Measurements from ENCODE around the gene CASK. TPM values are rescaled to one million over a fixed set of nuclear protein-coding genes. Genes with fewer than 3 reads are reported as not detected.
A peak's percentile ranks its signal among the peaks of the same experiment; 100 is the strongest.
"Not testable (repeated sequence)": the region's sequence is repeated elsewhere in the genome, so short reads cannot be mapped to it uniquely, and the experiment has no call there.

CASK gene
- total RNA-seq, 1 donor from 2014 or later = 18.6 TPM

GRCh38 chrX:41518127-41518840 lies 405.1 kb downstream of the CASK start:
- H3K36me3 Mint-ChIP-seq (ENCODE audit: low read depth) = peaks cover 15% of the 10 kb centered on the region
- intact Hi-C loops (cut with micrococcal nuclease) = loop anchor here (2.0 to 10.0 kb wide), 2 partner anchors 43 to 583 kb away; no protein-coding TSS in a partner anchor
- H3K27me3 Mint-ChIP-seq (ENCODE audit: low read depth) = no peaks in the 10 kb centered on the region
- DNase-seq (ENCODE audit: low spot score) = no peak
- H3K4me3 Mint-ChIP-seq (ENCODE audit: low read depth) = no peak overlapping the region
- peak overlapping the region; percentile 62 for H3K27ac Mint-ChIP-seq
- no peaks in the 10 kb centered on the region for H3K9me3 Mint-ChIP-seq
- peaks cover 34% of the 10 kb centered on the region for H3K4me1 Mint-ChIP-seq (ENCODE audit: low read depth)

- H3K27me3 Mint-ChIP-seq (ENCODE audit: low read depth) = no peaks in the 10 kb centered on the region
- no peak overlapping the region for H3K27ac Mint-ChIP-seq
- intact Hi-C loops (cut with micrococcal nuclease) = loop anchor here (10.0 kb wide), 1 partner anchor 582 kb away; no protein-coding TSS in a partner anchor
- peaks cover 9% of the 10 kb centered on the region for H3K36me3 Mint-ChIP-seq (ENCODE audit: low read depth)
- DNase-seq (ENCODE audit: low spot score) = no peak
- no peaks in the 10 kb centered on the region for H3K9me3 Mint-ChIP-seq
- peaks cover 36% of the 10 kb centered on the region for H3K4me1 Mint-ChIP-seq (ENCODE audit: low read depth)
- no peak overlapping the region for H3K4me3 Mint-ChIP-seq (ENCODE audit: low read depth)
These were observed 406.2 kb downstream of the CASK start for GRCh38 chrX:41516999-41517765.

GRCh38 chrX:41516456-41516855 lies 406.9 kb downstream of the CASK start:
- no peak overlapping the region for H3K27ac Mint-ChIP-seq
- no peak overlapping the region for H3K4me3 Mint-ChIP-seq (ENCODE audit: low read depth)
- no peaks in the 10 kb centered on the region for H3K27me3 Mint-ChIP-seq (ENCODE audit: low read depth)
- no peak for DNase-seq (ENCODE audit: low spot score)
- peaks cover 38% of the 10 kb centered on the region for H3K4me1 Mint-ChIP-seq (ENCODE audit: low read depth)
- intact Hi-C loops (cut with micrococcal nuclease) = loop anchor here (10.0 kb wide), 1 partner anchor 582 kb away; no protein-coding TSS in a partner anchor
- H3K36me3 Mint-ChIP-seq (ENCODE audit: low read depth) = peaks cover 9% of the 10 kb centered on the region
- H3K9me3 Mint-ChIP-seq = no peaks in the 10 kb centered on the region

- peaks cover 38% of the 10 kb centered on the region for H3K4me1 Mint-ChIP-seq (ENCODE audit: low read depth)
These were observed 408.0 kb downstream of the CASK start for GRCh38 chrX:41515376-41515775.

GRCh38 chrX:41514179-41514578 lies 409.2 kb downstream of the CASK start:
- Mint-ChIP-seq H3K27me3 (ENCODE audit: low read depth) (no peaks in the 10 kb centered on the region), H3K27ac (no peak overlapping the region), H3K36me3 (ENCODE audit: low read depth) (peaks cover 6% of the 10 kb centered on the region), H3K4me3 (ENCODE audit: low read depth) (no peak overlapping the region), H3K9me3 (no peaks in the 10 kb centered on the region), H3K4me1 (ENCODE audit: low read depth) (peaks cover 38% of the 10 kb centered on the region)
- intact Hi-C loops (cut with micrococcal nuclease) = loop anchor here (10.0 kb wide), 1 partner anchor 579 kb away; no protein-coding TSS in a partner anchor
- DNase-seq (ENCODE audit: low spot score) = no peak

More at GRCh38 chrX:41515376-41515775, 408.0 kb downstream of the CASK start:
- intact Hi-C loops (cut with micrococcal nuclease) = loop anchor here (10.0 kb wide), 1 partner anchor 581 kb away; no protein-coding TSS in a partner anchor
- no peak overlapping the region for H3K4me3 Mint-ChIP-seq (ENCODE audit: low read depth)
- peaks cover 6% of the 10 kb centered on the region for H3K36me3 Mint-ChIP-seq (ENCODE audit: low read depth)
- H3K27me3 Mint-ChIP-seq (ENCODE audit: low read depth) = no peaks in the 10 kb centered on the region
- DNase-seq (ENCODE audit: low spot score) = no peak
- no peak overlapping the region for H3K27ac Mint-ChIP-seq
- H3K9me3 Mint-ChIP-seq = no peaks in the 10 kb centered on the region

- H3K36me3 Mint-ChIP-seq (ENCODE audit: low read depth); DNase-seq (ENCODE audit: low spot score); H3K9me3 Mint-ChIP-seq; H3K4me3 Mint-ChIP-seq (ENCODE audit: low read depth); H3K27ac Mint-ChIP-seq; H3K27me3 Mint-ChIP-seq (ENCODE audit: low read depth): not testable (repeated sequence)
- peaks cover 27% of the 10 kb centered on the region for H3K4me1 Mint-ChIP-seq (ENCODE audit: low read depth)
- intact Hi-C loops (cut with micrococcal nuclease) = loop anchor here (10.0 kb wide), 1 partner anchor 578 kb away; no protein-coding TSS in a partner anchor
These were observed 410.5 kb downstream of the CASK start for GRCh38 chrX:41512853-41513252.

GRCh38 chrX:41512394-41512793 lies 411.0 kb downstream of the CASK start:
- Mint-ChIP-seq H3K27ac (peak overlapping the region; percentile 73), H3K4me1 (ENCODE audit: low read depth) (peaks cover 22% of the 10 kb centered on the region), H3K36me3 (ENCODE audit: low read depth) (no peaks in the 10 kb centered on the region), H3K27me3 (ENCODE audit: low read depth) (no peaks in the 10 kb centered on the region), H3K9me3 (no peaks in the 10 kb centered on the region), H3K4me3 (ENCODE audit: low read depth) (no peak overlapping the region)
- DNase-seq (ENCODE audit: low spot score) = no peak
- intact Hi-C loops (cut with micrococcal nuclease) = loop anchor here (10.0 kb wide), 1 partner anchor 578 kb away; no protein-coding TSS in a partner anchor

- DNase-seq (ENCODE audit: low spot score) = no peak
- Mint-ChIP-seq H3K27me3 (ENCODE audit: low read depth) (no peaks in the 10 kb centered on the region), H3K9me3 (no peaks in the 10 kb centered on the region), H3K27ac (no peak overlapping the region), H3K4me1 (ENCODE audit: low read depth) (peaks cover 4% of the 10 kb centered on the region), H3K36me3 (ENCODE audit: low read depth) (no peaks in the 10 kb centered on the region), H3K4me3 (ENCODE audit: low read depth) (no peak overlapping the region)
- intact Hi-C loops (cut with micrococcal nuclease) = no loop called here
These were observed 415.4 kb downstream of the CASK start for GRCh38 chrX:41507919-41508318.

- intact Hi-C loops (cut with micrococcal nuclease) = no loop called here
- Mint-ChIP-seq H3K27ac (no peak overlapping the region), H3K4me3 (ENCODE audit: low read depth) (no peak overlapping the region), H3K27me3 (ENCODE audit: low read depth) (no peaks in the 10 kb centered on the region), H3K36me3 (ENCODE audit: low read depth) (no peaks in the 10 kb centered on the region), H3K4me1 (ENCODE audit: low read depth) (no peaks in the 10 kb centered on the region), H3K9me3 (no peaks in the 10 kb centered on the region)
- DNase-seq (ENCODE audit: low spot score) = no peak
These were observed 421.4 kb downstream of the CASK start for GRCh38 chrX:41502004-41502403.

GRCh38 chrX:41499984-41500383 lies 423.4 kb downstream of the CASK start:
- no peaks in the 10 kb centered on the region for H3K36me3 Mint-ChIP-seq (ENCODE audit: low read depth)
- H3K27me3 Mint-ChIP-seq (ENCODE audit: low read depth) = no peaks in the 10 kb centered on the region
- H3K9me3 Mint-ChIP-seq = peaks cover 4% of the 10 kb centered on the region
- no peak for DNase-seq (ENCODE audit: low spot score)
- H3K27ac Mint-ChIP-seq = no peak overlapping the region
- intact Hi-C loops (cut with micrococcal nuclease) = no loop called here
- no peak overlapping the region for H3K4me3 Mint-ChIP-seq (ENCODE audit: low read depth)
- no peaks in the 10 kb centered on the region for H3K4me1 Mint-ChIP-seq (ENCODE audit: low read depth)

GRCh38 chrX:41499195-41499594 lies 424.2 kb downstream of the CASK start:
- Mint-ChIP-seq H3K4me1 (ENCODE audit: low read depth) (no peaks in the 10 kb centered on the region), H3K36me3 (ENCODE audit: low read depth) (no peaks in the 10 kb centered on the region), H3K4me3 (ENCODE audit: low read depth) (no peak overlapping the region), H3K27me3 (ENCODE audit: low read depth) (no peaks in the 10 kb centered on the region), H3K9me3 (peaks cover 4% of the 10 kb centered on the region), H3K27ac (no peak overlapping the region)
- DNase-seq (ENCODE audit: low spot score) = no peak
- intact Hi-C loops (cut with micrococcal nuclease) = no loop called here

- Mint-ChIP-seq H3K4me1 (ENCODE audit: low read depth) (no peaks in the 10 kb centered on the region), H3K9me3 (peaks cover 9% of the 10 kb centered on the region), H3K4me3 (ENCODE audit: low read depth) (no peak overlapping the region), H3K27me3 (ENCODE audit: low read depth) (no peaks in the 10 kb centered on the region), H3K27ac (no peak overlapping the region), H3K36me3 (ENCODE audit: low read depth) (no peaks in the 10 kb centered on the region)
- intact Hi-C loops (cut with micrococcal nuclease) = no loop called here
- no peak for DNase-seq (ENCODE audit: low spot score)
These were observed 431.9 kb downstream of the CASK start for GRCh38 chrX:41491267-41492004.
